Medulla oblongata (tissue), 1 donor: ENCODE data around the gene ADGRG3.

Experiments
- DNase-seq: peaks from one replicate; pipeline ENCODE4 v3.0.0-alpha.2; 2015; ENCODE audit errors: extremely low spot score

Gene ADGRG3

DNA sequence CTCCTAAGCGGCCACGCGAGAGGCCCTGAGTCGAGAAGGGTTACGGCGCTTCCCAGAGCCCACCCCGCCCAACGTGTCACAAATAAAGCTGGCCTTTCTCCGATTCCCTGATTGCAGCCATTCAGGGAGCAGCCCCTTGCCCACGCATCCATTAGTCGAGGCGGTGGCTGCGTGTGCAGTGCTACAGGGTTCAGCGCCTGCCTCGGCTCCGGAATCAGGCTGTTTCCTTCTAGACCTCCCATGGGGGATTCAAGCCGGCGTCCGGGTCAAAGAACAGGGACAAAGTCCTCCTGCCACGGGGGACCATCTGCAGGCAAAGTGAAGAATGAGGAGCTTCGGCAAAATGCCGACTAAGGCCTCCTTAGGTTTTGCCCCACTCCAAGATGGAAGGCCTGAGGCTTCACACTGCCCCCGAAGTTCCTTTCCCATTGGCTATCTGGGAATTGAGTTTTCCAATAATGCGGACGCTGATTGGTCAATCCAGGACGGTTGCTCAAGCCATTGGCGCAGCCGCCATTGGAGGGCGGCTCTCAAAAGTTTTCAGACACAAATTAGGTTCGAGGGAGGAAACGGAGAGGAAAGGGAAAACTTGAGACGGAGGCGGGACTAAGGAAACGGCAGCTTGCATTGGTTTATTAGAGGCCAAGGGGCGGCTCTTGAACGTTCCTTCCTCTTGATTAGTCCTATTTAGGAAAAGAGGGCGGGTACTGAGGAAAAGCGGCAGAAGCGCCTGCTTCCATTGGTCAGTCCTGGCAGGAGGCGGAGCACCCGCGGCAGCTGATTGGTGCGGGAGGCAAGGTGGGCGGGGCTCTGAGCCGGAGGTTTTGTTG is 67.0 kb downstream of the ADGRG3 start:
- DNase-seq = peak; percentile 100

DNA sequence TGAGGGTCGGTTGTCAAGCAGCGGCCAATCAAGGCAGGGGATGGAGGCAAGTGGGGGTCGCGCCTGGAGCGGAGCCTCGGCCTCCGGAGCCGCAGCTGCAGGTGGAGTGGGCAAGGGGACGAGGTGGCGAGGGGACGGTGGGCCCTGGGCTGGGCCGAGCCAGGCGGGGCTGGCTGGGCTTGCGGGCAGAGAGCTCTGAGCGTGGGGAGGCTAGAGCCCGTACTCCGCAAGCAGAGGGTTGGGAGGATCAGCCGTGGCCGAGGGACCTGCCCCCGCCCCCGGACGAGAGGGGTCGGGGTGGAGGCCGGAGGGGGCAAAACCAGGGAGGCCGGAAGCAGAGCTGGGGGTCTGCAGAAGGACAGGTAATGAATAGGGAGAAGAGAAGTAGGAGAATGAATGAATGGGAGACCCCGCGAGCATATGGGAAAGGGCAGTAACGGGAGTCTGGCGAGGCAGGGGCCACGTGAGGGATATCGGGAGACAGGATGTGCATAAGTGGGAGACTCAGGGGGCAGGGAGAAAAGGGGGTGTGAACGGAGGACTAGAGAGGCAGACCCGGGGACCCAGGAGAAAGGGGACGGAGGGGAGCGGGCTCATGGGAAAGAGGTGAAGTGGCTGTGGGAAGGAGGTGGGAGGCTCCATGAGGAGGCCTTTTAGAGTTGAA is 67.8 kb downstream of the ADGRG3 start, which contains the start of gene KATNB1:
Gene KATNB1, plus strand, starts transcription at position 16 of the 664 bp plus-strand sequence. CDS start 1,474 bp downstream, outside the sequence.
- peak; percentile 24 for DNase-seq

DNA sequence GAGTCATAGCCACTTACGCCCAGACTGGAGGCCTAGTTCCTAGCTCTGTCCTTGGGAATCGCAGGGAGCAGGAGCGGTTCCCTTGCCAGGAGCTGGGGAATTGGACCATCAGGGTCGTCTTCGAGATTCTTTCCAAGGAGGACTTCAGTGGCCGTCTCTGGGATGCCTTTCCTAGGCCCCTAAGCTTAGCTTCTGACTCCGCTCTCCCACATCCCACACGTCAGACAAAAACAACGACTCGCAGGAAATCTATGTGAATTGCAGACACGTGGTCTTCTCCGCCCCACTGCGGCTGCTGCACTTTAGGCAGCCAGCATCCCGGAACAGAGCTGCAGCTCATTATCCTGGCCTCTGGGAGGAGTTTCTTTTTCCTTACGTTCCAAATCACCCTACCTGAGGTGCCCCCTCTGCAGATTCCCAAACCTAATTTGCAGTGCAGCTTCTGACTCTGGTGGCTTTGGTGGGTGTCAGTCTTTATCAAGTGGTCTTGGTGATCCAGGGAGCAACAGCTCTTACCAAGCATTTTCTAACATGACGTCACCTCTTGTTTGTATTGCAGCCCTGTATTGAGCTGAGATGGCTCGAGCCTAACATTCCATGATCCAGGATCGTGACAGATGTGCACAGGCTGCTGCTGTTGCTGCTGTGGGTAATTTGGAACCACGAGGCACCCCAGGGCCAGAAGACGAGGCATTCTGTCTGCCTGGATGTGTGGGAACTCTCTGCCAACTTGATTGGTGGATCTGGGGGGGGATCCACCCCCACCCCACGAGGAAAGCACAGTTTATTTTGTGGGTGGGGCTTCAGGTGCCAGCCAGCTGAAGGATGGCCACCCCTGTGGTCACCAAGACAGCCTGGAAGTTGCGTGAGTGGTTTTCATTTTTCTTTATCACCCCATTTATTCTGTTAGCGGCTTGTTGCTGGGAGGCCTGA is 68.6 kb downstream of the ADGRG3 start:
- DNase-seq = peak; percentile 56

DNA sequence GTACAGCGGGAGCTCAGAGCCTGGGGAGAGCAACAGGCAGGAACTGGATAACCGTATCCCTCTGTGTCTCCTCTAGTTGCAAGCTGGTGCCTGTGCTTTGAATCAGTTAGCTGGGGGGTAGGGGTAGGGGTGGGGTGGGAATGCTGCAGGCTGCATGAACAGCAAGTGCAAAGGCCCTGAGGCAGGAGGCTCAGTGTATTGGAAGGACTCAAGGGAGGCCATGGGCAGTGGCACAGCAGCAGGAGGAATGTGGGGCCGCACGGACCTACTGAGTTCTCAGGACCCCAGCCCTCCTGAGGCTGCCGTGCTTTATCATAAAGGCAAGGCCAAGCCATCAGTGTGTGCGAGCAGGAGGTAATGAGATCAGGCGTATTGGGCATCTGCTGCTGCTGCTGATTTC is 70.7 kb downstream of the ADGRG3 start:
- DNase-seq = no peak
